ENCODE measurements around the gene RNLS.

Gene RNLS

GRCh38 chr10:88473989-88474883 lies 108.9 kb downstream of the RNLS start:
- DNase-seq (ENCODE audit: low read depth): no peak
- TF ChIP-seq CTCF (IDR thresholded peaks at IDR 0.05; ENCODE audit: low read depth, low read length, missing control alignments): no peak
- no peak overlapping the region for H3K4me3 ChIP-seq (ENCODE audit: low read depth, low read length)

- no peak for DNase-seq (ENCODE audit: low read depth)
- TF ChIP-seq CTCF (IDR thresholded peaks at IDR 0.05; ENCODE audit: low read depth, low read length, missing control alignments): no peak
- no peak overlapping the region for H3K4me3 ChIP-seq (ENCODE audit: low read depth, low read length)
These were observed 110.6 kb downstream of the RNLS start for GRCh38 chr10:88472540-88472939.

GRCh38 chr10:88471899-88472298 lies 111.2 kb downstream of the RNLS start:
- TF ChIP-seq CTCF (IDR thresholded peaks at IDR 0.05; ENCODE audit: low read depth, low read length, missing control alignments): no peak
- no peak overlapping the region for H3K4me3 ChIP-seq (ENCODE audit: low read depth, low read length)
- no peak for DNase-seq (ENCODE audit: low read depth)

DNA sequence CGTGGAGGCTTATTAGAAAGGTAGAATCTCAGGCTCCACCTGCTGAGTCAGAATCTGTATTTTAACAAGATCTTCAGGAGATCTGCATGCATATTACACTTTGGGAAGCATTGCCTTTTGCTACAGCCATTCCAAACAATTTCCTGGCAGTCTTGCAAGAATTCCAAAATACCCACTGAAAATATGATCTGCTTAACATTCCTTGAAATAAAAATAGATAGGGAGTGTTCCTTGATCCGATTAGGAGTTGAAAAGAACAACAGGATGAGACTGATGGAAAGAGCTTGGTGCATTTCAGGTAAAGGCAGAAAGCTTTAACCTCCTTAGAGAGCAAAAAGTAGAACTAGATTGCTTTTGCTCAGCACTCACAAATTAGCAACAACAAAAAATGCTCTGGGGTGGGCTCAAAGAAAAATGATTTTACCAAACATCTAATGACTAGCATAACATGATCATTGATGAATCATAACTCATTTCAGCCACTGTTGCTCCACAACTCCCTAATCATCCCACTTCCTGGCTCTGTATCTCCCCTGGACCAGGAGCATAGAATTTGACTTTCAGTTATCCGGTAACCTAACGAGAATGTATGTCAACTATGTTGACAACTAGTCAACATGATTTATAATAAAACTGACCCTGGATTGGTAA lies 115.2 kb downstream of the RNLS start:
- DNase-seq (ENCODE audit: low read depth): no peak
- no peak overlapping the region for H3K4me3 ChIP-seq (ENCODE audit: low read depth, low read length)
- TF ChIP-seq CTCF (IDR thresholded peaks at IDR 0.05; ENCODE audit: low read depth, low read length, missing control alignments): no peak

- H3K4me3 ChIP-seq (ENCODE audit: low read depth, low read length): no peak overlapping the region
- no peak for DNase-seq (ENCODE audit: low read depth)
- no peak for TF ChIP-seq CTCF (IDR thresholded peaks at IDR 0.05; ENCODE audit: low read depth, low read length, missing control alignments)
These were observed 116.3 kb downstream of the RNLS start for GRCh38 chr10:88466786-88467185.

GRCh38 chr10:88465765-88466164 lies 117.4 kb downstream of the RNLS start:
- TF ChIP-seq CTCF (IDR thresholded peaks at IDR 0.05; ENCODE audit: low read depth, low read length, missing control alignments): no peak
- no peak for DNase-seq (ENCODE audit: low read depth)
- no peak overlapping the region for H3K4me3 ChIP-seq (ENCODE audit: low read depth, low read length)

All from GM12864 (cell line).